Loucy (cell line): ENCODE results near the gene ICAM1.

ENCODE experiments used
- CTCF ChIP-seq: fragments of 200-600 bp; sonication (generic); conservative IDR thresholded peaks from 2 replicates; pipeline ENCODE4 v1.5.1; 2014; ENCODE audit warnings: mild to moderate bottlenecking, antibody characterized with exemption, low read length
- EZH2phosphoT487 ChIP-seq: fragments of 200-600 bp; IDR thresholded peaks from 2 replicates; pipeline ENCODE4 v1.6.1; 2018; ENCODE audit warnings: antibody characterized with exemption, mild to moderate bottlenecking, moderate library complexity, borderline replicate concordance

DNA sequence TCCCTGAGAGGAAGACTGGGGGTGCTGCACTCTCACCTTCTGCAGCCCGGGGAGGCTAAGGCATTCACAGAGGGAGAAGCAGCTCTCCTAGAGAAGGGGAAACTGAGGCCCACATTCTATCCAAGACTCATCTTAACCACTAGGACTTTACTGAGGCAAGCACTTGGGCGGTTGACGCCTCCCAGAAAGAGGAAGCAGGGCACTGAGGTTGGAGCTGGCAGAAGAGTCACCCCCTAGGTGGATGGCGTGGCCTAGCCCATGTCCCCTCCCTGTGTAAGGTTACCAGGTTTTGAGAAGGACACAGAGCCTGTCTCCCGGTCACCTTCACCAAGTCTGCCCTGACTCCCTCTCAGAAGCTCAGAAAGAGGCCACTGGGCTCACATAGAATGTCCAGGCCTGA is 42.5 kb upstream of the ICAM1 start:
- TF ChIP-seq CTCF: no peak
- no peak for TF ChIP-seq EZH2phosphoT487
